Activated CD8-positive, alpha-beta memory T cell treated with anti-CD3 and anti-CD28 coated beads for 48 hours (primary cell): ENCODE measurements around the gene CERS3.

Experiments
- DNase-seq, 3 experiments: peaks; one replicate each; pipeline ENCODE4 v3.0.0-alpha.2; 2020; ENCODE audit warnings: low read depth in 2 of 3, low spot score in 2 of 3

CERS3 gene

DNA sequence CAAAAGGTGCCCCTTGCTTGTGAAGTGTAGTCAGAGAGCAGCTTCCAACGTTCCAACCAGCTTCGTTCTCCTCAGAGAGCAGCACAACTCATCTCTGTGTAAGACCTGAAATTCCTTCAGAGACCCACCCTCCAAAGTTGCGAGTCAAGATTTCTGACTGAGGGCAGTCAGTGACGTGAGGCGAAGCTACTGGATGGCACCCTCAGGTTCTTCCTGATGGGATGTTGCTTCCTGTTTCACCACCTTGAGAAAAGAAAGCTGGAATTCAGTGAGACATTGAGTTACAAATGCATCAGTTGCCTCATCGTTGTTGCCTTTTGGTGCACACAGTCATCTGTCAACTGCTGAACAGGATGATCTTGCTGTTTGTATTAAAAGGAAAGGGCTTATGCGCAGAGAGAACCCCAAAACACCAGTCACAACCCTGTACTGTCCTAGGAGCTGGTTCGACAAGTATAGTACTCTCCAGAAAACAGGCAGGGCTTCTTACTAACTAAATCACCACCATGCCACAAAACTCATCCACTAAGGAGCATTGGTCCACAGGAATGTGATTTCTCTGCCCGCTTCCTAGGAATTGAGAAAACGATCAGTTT, at the start of gene CERS3:
CERS3 (minus strand) TSS at position 118 of the 596 bp plus-strand sequence. CDS start 27,101 bp downstream, outside the sequence.
- no peak for DNase-seq

DNA sequence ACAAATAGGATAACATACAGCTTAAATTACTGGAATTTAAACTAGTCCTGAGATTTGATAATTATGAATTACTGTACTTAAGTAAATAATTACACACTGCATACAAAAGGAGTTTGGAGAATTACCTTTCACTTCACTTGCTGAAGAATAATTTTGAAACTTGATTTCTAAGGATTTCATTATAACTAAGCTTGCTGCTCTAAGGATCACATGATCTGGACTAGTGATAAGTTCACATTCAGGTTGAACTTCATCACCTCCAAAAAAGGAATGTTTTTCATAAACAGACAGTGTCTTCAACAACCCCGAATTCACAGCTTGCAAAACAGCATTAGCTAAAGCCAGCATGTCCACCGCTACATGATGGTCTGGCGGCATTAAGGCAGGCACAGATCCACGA, 44.8 kb upstream of the CERS3 start:
- no peak for DNase-seq

DNA sequence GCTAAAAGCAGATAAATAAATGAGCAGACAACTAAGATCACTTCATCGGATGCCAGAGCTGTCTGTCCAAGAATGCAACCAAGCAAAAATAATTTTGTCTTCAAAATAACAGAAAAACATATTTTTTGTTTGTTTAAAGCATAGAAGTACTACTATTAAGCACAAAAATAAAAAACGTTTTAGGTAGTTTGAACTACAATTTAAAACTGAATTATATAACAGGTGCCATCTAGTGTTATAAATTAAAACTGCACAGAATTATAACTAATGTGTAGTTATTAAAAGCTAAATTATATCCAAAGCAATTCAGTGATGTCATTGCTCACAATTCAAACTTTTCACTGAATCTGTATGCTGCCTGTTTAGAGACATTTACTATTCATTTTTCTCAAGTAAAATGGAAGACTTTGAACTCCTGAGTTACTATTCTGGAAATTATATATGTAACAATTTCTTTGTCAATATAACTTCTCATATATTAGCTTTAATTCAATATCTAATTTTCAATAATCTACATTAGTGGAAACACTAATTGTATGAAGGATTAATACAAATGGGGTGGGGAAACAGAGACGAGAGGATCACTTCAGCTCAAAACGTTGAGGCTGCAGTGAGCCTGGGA, 43.7 kb upstream of the CERS3 start:
- DNase-seq: no peak

DNA sequence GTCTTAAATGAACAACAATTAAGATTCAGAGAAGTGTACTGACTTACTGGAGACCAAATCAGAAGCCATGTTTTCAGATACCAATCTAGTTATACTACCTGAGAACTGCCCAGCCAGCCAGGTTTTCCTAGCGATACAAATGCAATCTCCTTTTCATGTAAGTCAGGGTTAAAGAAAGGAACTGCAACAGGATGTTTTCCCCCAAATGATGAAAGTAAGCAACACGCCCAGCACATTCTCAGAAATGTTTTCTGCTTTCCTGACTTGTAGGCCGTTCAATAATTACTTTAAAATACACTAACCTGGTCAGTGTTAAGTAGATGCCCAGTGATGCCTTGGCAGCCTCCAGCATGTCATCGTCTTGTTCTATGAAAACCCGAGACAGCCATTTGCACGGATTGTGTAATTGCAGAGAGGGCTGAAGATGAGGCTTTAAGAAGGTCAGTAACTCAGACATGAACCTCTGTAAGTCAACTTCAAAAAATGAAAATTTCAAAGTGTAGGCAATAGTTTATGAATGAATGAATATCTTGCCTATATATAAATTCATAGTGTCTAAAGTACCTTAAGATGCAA, 42.9 kb upstream of the CERS3 start:
- DNase-seq: no peak

DNA sequence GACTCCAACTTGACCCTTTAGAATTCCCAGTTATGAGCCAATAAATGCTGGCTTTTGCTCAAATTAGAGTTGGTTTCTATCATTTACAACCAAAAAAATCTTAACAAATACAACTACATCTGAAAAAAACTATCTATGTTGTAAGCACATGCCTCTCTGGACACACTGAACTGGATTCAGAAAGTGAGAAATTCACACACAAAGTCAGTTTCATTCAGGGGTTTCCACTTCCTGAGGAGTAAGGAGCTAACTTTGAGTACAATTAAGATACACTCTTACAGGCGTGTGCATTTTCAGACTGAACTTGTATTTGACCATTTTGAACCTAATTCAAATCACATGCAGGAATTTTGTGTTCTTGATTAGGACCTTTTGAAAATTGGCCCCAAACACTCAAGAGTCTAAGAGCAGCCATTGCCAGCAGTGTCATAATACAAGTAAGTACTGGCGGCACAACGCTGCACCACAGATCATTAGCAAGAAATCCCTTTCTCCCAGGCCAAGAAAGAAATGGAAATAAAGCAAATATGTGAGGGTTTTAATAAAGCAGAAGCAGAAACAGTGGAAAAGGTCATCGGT, 42.1 kb upstream of the CERS3 start:
- no peak for DNase-seq

DNA sequence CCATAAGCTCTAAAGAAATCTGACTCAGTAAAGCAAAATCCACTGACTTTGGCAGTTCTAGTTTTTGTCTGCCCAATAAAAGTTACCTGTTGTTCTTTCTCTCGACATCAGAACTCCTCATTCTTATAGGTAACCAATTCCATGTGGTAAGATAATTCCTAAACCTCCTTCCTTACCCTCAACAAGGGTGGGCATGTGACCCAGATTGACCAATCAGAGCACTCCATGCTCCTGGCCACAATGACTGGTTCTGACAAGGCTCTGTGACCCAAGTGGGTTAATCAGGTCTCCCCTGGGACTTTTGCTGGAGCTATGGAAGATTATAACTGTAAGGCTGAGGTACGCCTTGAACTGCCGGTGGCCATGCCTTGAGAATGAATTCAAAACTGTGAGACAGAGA, 41.5 kb upstream of the CERS3 start:
- no peak for DNase-seq

DNA sequence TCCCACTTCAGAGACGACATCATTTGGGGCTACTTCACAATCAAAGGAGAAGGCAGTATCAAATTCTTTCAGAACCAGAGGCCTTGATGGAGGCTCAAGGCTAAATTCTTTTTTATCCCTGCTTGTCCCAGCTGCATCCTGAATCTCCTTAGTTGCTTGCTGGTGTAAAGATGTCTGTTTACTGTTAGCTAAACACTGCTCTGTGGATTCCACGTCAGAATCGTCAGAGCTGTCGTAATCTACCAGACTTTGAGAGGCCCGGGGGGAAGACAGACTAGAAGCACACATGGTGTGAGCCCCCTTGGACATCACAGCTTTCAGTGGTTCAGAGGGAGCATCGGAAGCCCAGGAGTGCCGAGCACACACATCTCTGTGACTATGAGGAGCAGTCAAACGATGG, 40.6 kb upstream of the CERS3 start:
- no peak for DNase-seq

DNA sequence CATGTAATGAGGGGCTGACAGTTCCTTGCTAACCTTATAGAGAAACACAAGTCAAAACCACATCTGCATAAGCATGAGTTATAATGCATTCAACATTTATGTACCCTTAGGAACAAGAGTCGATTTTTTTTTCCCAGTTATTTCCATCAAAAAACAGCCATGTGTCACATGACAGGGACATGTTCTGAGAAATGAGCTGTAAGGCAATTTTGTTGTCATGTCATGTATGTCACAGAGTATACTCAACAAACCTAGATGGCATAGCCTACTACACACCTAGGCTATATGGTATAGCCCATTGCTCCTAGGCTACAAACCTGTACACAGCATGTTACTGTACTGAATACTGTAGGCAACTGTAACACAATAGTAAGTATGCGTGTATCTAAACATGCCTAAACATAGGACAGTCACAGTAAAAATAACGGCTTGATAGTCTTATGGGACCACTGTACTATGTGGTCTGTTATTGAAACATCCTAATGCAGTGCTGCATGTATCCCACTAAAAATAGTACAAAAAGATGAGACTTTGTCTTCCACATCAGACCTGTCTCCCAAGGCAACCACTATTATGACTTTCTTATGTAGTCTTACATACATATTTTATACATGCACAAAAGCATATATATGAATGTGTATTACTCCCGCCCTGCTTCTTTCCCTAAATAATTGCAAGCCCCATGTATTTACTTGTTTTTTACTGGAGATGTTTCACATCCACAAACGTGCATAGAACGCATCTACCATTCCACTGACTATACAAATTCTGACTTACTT, 38.3 kb upstream of the CERS3 start:
- no peak for DNase-seq

DNA sequence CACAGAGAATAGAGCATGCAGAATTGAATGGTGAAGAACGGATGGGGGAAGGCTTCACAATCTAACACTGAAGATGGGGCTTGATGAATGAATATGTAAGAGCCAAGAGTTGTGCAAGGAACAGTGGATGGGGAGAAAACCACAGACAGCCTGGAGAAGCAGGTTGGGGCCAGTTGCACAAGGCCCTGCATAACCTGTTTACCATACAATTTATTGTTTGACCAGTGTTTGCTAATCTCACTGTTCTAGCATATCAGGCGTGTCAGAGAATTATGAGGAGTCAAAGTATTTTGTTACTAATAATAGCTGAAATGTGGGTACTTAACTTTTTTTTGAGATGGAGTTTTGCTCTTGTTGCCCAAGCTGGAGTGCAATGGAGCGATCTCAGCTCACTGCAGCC, 36.8 kb upstream of the CERS3 start:
- no peak for DNase-seq

DNA sequence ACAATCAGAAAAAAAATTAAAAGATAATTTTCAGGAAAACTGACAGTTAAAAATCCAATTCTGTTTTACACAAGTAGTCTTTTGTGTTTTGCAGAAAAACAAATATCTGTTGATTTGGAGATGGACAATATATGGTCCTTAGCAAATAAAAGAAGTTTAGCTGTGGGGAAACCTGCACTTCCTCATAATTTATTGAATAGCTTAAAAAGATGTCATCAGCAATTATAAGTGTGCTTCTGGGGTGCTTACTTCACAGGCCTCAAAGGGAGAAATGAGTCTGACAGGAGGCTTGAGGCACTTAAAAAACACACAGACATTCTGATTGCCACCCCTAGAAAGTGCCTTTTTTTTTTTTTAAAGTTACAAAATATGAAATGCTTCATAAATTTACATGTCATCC, 31.6 kb upstream of the CERS3 start:
- DNase-seq: no peak

DNA sequence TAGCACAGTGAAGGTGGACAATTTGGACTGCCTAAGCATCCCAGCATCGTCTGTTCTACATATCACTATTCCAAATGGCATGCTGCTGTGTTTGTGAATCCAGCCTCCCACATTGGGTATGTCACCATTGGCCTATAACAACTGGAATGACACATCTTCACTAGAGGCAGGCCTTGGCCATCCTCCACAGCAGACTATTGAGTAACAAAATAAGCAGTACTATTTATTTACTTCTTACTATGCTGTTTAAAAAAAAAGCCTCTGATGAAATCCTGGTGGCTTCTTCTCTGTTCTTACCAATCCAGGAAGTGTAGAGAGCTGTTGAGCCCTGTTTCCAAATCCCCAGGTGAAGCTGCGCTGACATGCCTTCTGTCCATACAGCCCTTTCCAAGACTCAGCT, 30.6 kb upstream of the CERS3 start:
- no peak for DNase-seq

DNA sequence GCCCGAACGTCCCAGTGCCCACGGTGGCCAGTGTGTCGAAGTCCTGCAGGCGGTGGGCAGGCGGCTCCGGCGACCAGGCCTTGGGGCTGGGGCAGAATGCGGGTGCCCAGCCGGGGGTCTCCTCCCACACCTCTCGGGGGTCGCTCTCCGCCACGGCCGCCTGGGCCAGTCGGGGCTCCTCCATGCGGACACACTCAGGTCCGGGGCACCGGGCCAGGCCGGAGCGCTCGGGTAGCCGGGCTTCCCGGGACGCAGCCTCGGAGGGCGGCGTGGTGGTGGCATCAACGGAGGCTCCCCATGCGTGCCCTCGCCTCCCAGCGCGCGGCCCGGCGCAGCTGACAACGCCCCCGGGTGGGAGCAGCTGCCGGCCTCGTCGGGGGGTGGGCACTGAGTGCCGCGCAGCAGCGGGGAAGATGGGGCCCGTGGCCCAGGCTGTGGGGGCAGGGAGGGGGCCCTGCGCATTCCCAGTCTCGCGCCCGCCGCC, 30.1 kb upstream of the CERS3 start:
- no peak for DNase-seq

DNA sequence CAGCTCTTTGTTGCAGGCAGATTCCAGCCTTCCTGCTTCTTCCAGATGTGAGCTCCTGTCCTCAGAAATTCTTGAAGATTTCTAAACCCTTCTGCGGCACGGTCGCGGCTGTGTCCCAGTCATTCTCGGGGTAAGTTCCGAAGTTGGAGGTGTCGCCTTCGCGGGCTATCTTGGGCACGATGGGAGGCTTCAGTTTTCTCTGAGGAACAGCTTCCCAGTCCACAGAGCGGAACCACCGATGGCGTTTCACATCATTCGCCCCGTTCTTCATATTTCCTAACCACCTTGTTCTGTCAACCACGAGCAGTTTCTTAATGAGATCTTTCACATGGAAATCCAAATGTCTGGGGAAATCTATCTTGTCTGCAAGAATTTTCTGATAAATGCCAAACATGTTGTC, 24.7 kb upstream of the CERS3 start:
- DNase-seq: no peak

DNA sequence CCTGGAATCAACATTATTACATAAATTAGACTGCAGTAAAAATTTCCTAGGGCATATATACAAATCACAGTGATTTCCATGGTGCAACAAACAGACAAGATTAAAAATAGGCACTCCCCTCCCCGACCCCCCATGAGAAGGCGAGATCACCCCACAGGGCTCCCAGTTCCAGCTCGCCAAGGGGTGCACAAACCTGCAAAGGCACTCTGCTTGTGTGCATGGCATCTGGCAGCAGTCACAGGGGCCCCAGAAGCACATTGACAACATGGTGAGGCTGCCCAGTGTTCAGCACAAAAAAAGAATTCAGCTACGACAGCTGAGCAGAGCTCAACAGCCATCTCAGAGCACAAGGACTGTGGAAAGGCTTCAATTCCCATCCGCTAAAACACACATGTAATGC, 19.2 kb upstream of the CERS3 start:
- no peak for DNase-seq

DNA sequence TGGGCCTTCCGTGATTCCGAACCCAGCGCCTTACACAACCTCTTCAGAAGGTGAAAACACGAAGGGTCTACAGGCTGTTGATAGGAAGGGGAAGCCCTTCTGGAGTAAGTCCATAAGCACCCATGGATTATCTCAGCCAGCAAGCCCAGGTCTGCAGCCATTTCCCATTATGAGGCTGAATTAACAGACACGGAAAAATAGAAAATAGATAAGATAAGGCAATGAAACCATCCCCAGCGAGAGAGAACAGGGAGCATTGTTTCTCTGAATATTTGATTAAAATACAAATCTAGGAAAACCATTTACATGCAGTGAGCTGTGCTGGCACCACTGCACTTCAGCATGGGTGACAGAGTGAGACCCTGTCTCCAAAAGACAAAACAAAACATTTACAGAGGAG, 16.2 kb upstream of the CERS3 start:
- DNase-seq: no peak

DNA sequence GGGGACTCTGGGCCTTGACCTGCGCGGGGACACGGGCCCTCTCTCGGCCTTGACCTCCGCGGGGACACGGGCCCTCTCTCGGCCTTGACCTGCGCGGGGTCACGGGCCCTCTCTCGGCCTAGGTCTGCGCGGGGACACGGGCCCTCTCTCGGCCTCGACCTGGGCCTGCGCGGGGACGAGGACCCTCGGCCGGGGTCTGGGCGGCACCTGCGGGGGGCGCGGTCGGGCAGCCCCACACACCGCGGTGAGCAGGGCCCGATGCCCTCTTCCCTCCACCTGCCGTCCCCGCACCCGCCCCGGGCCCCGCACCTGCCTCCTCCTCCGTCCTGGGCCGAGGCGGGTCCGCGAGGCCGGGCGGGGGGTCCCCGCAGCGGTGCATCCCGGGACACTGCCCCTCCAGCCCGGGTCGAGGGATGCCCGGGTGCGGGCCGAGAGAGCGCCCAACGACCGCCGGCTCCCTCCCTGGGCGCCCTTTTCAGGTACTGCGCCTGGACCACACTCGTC, 15.6 kb upstream of the CERS3 start:
- no peak for DNase-seq

DNA sequence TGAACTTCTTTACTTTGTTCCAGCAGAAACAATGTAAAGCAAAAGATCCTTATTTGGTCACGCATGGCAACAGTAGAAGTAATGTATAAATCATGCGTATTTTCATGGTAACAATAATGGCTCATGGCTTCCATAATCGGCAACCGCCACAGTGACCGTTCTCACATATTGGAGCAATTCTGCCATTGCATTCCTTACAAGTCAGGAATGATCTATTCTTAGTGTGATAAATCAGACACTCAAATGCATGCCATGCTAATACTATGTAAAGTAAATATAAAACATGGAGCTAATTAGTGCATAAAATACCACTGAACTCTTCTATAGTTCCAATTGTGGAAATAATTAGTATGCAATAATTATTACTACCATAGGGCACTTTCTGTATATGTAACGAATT, 13.5 kb upstream of the CERS3 start:
- DNase-seq: no peak

DNA sequence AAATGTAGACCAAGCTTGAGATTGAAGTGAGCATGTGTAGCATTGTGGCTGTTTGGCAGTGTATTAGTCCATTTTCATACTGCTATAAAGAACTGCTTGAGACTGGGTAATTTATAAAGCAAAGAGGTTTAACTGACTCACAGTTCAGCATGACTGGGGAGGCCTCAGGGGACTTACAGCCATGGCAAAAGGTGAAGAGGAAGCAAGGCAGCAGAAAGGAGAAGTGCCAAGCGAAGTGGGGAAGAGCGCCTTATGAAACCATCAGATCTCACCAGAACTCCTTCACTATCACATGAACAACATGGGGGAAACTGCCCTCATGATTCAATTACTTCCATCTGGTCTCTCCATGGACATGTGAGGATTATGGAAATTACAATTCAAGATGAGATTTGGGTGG, 8.6 kb upstream of the CERS3 start:
- no peak for DNase-seq

DNA sequence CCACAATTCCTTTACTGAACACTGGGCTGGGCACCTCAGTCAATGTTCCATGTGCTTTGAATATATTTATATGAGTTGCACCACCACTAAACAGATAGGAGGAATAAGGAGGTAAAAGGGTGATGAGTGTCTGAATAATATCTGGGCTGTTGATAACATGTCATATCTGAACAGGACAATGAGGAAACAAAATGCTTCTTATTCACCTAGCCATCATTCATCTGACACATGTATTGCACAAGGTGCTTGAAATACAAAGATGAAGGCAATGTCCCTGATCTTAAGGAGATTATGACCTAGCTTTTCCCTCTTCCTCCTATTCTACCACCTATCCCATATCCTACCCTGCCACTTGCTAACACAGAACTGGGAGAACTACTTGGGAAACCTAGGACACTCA, 8.0 kb upstream of the CERS3 start:
- DNase-seq: no peak

DNA sequence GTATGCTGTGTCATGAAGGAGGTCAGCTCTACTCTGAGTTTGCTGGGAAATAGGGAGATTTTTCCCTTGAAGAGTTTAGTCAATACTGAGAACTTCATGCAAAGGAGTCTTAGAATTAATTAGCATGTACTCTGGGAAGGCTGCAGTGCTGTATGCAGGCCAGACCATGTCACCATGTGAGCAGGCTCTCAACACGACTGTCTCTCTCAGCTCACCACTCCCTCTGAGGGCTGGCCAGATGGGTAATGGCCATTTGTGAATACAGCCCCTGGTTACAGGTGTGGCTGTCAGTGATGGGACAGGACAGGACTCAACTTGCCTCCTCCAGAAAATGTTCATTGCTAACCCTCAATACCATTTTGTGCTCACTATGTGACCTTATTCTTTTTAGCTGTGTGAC, 5.1 kb upstream of the CERS3 start:
- DNase-seq: no peak

DNA sequence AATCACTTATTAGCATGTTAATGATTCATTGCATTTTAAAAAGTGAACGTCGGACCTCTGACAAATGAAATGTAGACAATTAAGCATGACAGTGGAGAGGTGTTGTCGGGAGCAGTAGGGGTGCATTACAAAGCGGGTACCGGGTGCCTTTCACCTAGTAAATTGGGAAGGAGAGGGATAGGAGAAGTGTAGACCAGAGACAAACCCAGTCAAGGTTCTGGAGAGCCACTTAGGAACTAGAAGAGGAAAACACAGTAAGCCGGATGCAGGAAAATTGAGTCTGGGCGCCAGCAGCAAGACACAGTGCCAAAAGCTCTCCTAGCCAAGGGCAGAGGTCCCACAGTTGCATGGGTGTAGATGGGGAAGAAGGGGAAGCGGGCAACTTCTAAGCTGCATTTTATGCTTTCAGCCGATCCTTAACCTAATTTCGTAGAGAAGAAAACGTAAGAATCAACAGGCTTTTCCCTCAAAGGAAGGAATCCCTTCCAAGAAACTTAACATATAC, 3.1 kb upstream of the CERS3 start:
- no peak for DNase-seq
